Stimulated activated CD8-positive, alpha-beta memory T cell treated with anti-CD3 and anti-CD28 coated beads, Interleukin-7, amount 100 ng/mL, for 4 hours (primary cell): ENCODE measurements around the gene GGA3.
A peak's percentile ranks its signal among the peaks of the same experiment; 100 is the strongest.
"Not testable (repeated sequence)": the region's sequence is repeated elsewhere in the genome, so short reads cannot be mapped to it uniquely, and the experiment has no call there.

Experiments used
- DNase-seq, 2 donors: peaks; one replicate each; pipeline ENCODE4 v3.0.0-alpha.2; 2020; ENCODE audit warnings: low read depth in 2 of 2

The GGA3 gene

DNA sequence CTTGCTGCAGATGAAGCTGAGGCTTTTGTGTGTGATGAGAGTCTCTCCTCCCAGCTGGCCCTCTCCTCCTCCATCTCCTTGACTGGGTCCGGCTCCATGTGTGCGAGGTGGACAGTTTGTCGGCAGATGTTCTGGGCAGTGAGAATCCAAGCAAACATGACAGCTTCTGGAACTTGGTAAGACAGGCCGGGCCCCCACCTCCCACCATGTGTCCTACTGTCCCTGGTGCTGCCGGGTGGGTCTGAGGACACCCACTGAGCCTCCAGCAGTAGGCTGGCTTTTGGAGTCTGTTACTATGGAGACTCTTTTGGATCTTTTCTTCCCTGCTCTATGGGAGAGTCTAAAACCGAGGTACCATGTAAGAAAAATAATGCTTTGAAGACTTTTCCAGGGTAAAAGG lies 43.3 kb downstream of the GGA3 start:
- DNase-seq, result no peak

DNA sequence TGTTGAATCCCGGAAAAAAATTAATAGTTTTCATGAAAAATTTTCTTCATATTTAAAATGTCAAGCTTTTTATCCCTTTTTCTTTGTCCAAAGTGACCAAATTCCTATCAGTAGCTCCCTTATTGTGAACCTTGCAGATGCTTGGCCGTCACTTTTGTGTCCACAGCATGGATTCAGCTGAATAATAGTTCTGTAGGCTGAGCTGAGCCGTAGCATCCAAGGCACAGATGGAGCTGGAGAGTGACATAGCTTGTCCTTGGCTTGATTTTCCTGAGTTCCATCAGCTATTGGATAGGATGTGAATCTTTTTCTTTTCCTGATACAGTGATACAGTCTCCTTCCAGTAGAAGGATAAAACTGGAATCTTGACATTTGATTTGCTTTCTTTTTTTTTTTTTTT lies 52.3 kb downstream of the GGA3 start:
- no peak for DNase-seq

DNA sequence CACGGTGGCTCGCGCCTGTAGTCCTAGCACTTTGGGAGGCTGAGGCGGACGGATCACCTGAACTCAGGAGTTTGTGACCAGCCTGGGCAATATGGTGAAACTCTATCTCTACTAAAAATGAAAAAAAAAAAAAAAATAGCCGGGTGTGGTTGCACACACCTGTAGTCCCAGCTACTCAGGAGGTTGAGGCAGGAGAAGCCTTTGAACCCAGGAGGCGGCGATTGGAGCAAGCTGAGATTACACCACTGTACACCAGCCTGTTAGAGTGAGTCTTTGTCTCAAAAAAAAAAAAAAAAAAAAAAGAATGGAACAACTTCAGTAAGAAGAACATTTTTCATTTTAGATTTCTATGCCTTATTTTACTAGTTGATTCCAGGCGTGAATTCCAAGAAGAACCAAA lies 53.2 kb downstream of the GGA3 start:
- DNase-seq, result no peak

DNA sequence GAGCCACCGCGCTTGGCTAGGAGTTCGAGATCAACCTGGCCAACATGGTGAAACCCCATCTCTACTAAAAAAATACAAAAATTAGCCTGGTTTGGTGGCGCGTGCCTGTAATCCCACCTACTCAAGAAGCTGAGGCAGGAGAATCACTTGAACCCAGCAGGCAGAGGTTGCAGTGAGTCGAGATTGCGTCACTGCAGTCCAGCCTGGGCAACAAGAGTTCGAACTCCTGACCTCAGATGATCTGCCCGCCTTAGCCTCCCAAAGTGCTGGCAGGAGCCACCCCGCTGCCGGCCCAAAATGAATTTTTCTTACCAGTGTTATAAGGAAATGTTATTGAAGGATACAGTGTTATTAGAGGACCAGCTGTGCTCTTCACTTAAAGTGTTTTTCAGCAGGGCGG lies 53.6 kb downstream of the GGA3 start:
- DNase-seq, result no peak

DNA sequence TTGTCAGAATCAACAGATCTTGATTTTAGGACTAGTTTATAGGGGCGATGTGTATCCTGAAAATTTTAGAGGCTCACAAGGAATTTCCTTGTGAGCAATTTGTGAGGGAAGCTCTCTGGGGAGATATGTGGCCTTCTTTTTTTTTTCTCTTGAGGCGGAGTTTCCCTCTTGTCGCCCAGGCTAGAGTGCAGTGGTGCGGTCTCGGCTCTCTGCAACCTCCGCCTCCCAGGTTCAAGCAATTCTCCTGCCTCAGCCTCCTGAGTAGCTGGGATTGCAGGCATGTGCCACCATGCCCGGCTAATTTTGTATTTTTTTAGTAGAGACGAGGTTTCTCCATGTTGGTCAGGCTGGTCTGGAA lies 54.4 kb downstream of the GGA3 start:
- not testable (repeated sequence) for DNase-seq

DNA sequence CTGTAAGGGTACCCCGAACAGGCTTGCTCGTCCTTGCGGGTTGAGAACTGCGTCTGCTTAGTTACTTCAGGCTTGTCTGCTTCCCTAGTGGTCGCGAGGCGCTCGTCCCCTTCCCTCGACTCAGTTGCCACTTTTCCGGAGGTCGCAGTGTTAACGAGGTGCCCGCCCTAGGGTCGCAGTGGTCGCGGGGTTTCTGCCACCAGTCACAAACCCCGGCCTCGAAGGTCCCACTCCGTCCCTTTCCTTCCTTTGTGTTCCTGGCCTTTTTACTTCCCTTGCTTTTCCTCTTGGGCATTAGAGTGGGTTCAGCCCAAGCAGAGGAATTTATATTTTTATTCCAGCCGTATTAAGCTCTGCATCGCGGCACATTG lies 55.6 kb downstream of the GGA3 start:
- no peak for DNase-seq

DNA sequence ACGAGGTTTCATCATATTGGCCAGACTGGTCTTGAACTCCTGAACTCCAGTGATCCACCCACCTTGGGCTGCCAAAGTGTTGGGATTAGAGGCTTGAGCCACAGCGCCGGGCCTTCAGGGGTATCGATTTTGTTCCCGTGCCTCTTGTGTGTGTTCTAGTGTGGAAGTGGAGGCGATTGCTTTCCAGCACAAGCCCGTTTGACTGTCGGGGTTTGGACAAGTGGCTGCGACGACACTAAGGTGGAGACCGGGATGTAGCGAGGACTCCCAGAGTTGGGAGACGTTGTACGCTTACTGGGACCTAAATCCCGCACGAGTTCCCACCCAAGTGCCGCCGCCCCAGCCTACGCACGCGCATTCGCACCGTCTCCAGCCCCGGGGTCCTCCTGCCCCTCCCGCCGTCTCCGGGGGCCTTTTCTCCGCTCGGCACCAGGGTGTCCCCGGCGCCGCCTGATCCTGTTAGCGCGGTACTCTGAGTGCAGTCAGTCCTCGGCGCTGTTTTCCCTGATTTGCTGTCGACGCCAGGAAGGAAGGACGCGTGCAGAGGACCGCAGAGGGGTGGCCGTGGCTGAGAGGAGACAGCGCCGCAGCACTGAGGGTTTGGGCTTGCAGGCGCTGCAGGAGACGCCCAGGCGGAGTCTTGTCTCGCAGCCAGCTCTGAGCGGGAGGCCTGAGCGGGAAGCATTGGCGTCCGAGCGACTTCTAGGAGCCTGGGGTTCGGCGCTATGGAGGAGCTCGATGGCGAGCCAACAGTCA lies 56.2 kb downstream of the GGA3 start, which contains the start of gene NUP85:
Gene NUP85, plus strand, starts transcription at position 643 of the 756 bp plus-strand sequence. Its CDS starts 83 bp downstream, at position 726.
- peak; percentile 83 to 89 for DNase-seq

DNA sequence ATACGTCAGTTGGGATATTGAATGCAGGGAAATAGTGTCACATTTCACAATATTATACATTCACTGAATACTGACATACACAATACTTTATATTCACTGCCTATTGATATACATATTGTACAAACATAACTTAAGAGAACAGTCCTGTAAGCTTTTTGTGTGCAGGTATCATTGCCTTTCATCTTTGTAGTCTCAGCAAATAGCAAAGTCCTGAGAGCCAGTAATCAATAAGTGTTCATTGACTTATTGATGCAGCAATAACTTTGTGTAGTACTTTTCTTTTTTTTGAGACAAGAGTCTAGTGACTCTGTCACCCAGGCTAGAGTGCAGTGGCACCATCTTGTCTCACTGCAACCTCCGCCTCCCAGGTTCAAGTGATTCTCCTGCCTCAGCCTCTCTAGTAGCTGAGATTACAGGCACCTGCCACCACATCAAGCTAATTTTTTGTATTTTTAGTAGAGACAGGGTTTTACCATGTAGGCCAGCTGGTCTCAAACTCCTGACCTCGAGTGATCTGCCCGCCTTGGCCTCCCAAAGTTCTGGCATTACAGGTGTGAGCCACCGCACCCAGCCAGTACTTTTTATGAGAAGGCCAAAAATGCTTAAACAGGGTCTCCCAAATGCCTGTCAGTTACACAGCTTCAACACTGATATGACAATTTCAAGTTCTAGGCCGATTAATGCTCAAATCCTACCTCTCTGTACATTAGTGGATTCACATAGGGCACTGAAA lies 61.4 kb downstream of the GGA3 start:
- no peak for DNase-seq

DNA sequence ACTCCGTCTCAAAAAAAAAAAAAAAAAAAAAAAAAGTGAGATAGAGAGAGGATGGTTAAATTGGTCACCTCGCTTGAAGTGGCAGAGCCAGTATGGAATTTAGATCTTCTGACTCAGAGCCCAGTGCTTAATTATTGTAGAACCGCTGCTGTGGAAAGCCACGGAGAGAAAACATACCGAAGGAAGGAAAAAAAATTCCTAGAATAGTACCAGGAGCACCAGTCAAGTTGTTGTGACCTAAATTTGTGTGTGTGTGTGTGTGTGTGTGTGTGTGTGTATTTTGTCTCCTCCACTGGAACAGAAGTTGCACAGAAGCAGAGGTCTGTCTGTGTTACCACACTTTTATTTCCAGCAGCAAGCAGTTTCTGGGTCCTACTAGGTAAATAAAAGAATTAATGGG lies 66.5 kb downstream of the GGA3 start:
- DNase-seq, result no peak

DNA sequence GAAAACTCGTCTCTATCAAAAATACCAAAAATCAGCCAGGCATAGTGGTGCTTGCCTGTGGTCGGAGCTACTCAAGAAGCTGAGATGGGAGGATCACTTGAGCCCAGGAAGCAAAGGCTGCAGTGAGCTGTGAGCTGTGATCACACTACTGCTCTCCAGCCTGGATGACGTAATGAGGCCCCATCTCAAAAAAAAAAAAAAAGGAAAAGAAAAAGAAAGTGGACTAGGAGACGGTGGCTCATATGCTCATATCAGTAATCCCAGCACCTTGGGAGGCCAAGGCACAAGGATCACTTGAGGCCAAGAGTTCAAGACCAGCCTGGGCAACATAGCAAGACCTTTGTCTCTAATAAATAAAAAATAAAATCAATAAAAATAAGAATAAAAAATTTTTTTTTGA lies 69.8 kb downstream of the GGA3 start:
- DNase-seq, result no peak

DNA sequence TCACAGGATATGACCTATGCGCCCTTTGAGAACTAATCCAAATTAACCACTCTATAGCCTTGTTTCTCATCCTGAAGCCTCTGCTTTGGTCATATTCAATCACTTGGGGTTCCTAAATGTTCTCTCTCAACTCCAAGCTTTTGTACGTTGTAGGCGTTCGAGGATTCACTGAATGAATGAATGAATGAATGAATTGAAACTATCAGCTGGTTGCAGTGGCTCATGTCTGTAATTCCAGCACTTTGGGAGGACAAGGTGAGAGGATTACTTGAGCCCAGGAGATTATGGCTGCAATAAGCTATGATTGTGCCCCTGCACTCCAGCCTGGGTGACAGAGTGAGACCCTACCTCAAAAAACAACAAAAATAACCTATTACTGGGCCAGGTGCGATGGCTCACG lies 72.8 kb downstream of the GGA3 start:
- no peak for DNase-seq
